T-cell (primary cell): ENCODE measurements around the gene SLC5A3. TPM values are rescaled to one million over a fixed set of nuclear protein-coding genes. Genes with fewer than 3 reads are reported as not detected.

Experiments
- ATAC-seq, 4 experiments: fragments of 200-7000 bp in 3 of 4; fragments of 150-1000 bp in 1 of 4; cut with Tn5 transposase; replicated peaks in 1 of 4; 1 replicate in 3 of 4; 2 replicates in 1 of 4; pipeline ENCODE4 v1.10.0; 2021; ENCODE audit warnings: moderate library complexity in 3 of 4, mild to moderate bottlenecking in 2 of 4, moderate number of reproducible peaks in 1 of 4
- CTCF ChIA-PET, 2 donors: fragments of 300-600 bp; sonication (Branson Sonifier 250); formaldehyde crosslinking; loops; one replicate each; lab custom pipeline; 2022; ENCODE audit warnings: antibody characterized with exemption in 2 of 2; lab: Charles Lee
- POLR2A ChIA-PET, 2 donors: fragments of 300-600 bp; sonication (Branson Sonifier 250); formaldehyde crosslinking; loops; one replicate each; lab custom pipeline; 2022; ENCODE audit warnings: antibody characterized with exemption in 2 of 2; lab: Charles Lee
- DNase-seq, 35 experiments: peaks; one replicate each; pipeline versions ENCODE4 v3.0.0 to v3.0.0-alpha.2; 2013 to 2023
- H3K27ac ChIP-seq: one replicate; pipeline ENCODE4 v1.5.1; 2013; ENCODE audit warnings: low read length
- H3K27me3 ChIP-seq, 2 experiments: replicated peaks in 1 of 2; 1 replicate in 1 of 2; 2 replicates in 1 of 2; pipeline versions ENCODE4 v1.6.1 to v1.7.0; 2013; ENCODE audit warnings: low read length in 1 of 2, mixed read lengths in 1 of 2; ENCODE audit not compliant: control insufficient read depth in 2 of 2, insufficient read depth in 2 of 2; ENCODE audit errors: extremely low read depth in 1 of 2
- H3K36me3 ChIP-seq, 2 donors: 1 replicate in 1 of 2; 2 replicates in 1 of 2; pipeline versions ENCODE4 v1.6.1 to v1.7.0; 2013; ENCODE audit warnings: low read length in 1 of 2; ENCODE audit not compliant: control insufficient read depth in 2 of 2, insufficient read depth in 1 of 2; ENCODE audit errors: extremely low read depth in 1 of 2
- H3K4me1 ChIP-seq, 2 experiments: 1 replicate in 1 of 2; 2 replicates in 1 of 2; pipeline versions ENCODE4 v1.6.1 to v1.7.0; 2013; ENCODE audit warnings: low read length in 2 of 2, mixed read lengths in 1 of 2; ENCODE audit not compliant: insufficient read depth in 2 of 2, control insufficient read depth in 1 of 2; ENCODE audit errors: extremely low read depth in 1 of 2
- H3K4me3 ChIP-seq, 2 donors: 1 replicate in 1 of 2; 2 replicates in 1 of 2; pipeline versions ENCODE4 v1.5.1 to v1.7.0; 2013; ENCODE audit warnings: mild to moderate bottlenecking in 2 of 2, low read length in 1 of 2, moderate library complexity in 1 of 2; ENCODE audit not compliant: control insufficient read depth in 1 of 2; ENCODE audit errors: extremely low read depth in 1 of 2
- H3K9me3 ChIP-seq: 2 replicates; pipeline ENCODE4 v1.7.0; 2013
- H3K27ac Mint-ChIP-seq, 2 donors: one replicate each; pipeline ENCODE4 v1.8.0; 2020 to 2021; ENCODE audit warnings: mild to moderate bottlenecking in 2 of 2, mixed read lengths in 2 of 2
- H3K27me3 Mint-ChIP-seq, 2 donors: one replicate each; pipeline ENCODE4 v1.8.0; 2021 to 2022; ENCODE audit warnings: mixed read lengths in 2 of 2
- H3K36me3 Mint-ChIP-seq: one replicate; pipeline ENCODE4 v1.8.0; 2021; ENCODE audit warnings: mixed read lengths
- H3K4me1 Mint-ChIP-seq, 3 donors: one replicate each; pipeline ENCODE4 v1.8.0; 2020 to 2022; ENCODE audit warnings: mixed read lengths in 3 of 3, mild to moderate bottlenecking in 1 of 3
- H3K4me3 Mint-ChIP-seq, 3 donors: one replicate each; pipeline ENCODE4 v1.8.0; 2020 to 2022; ENCODE audit warnings: mild to moderate bottlenecking in 3 of 3, mixed read lengths in 3 of 3, moderate library complexity in 3 of 3
- H3K9me3 Mint-ChIP-seq, 3 donors: one replicate each; pipeline ENCODE4 v1.8.0; 2020 to 2022; ENCODE audit warnings: mixed read lengths in 3 of 3
- WGBS: methylation state at CpG from one replicate; pipeline ENCODE4 v1.1.5; 2013; ENCODE audit warnings: missing lambda C conversion rate; ENCODE audit not compliant: insufficient coverage; 5-methylcytosine and 5-hydroxymethylcytosine counted together
- total RNA-seq, 35 experiments: library from RNA in 6 of 35; stranded (reverse) in 6 of 35; fragments of 120-200 nt in 1 of 35; gene quantifications; one replicate each; pipeline versions ENCODE4 v1.2.1 to v1.2.4 and lab custom pipeline; 2013 to 2026

Gene SLC5A3
- total RNA-seq, 5 donors from 2014 or later (not counting 1 experiment from before 2014, with no cell fraction given): 7.6 to 38.5 (median 25.4) TPM

DNA sequence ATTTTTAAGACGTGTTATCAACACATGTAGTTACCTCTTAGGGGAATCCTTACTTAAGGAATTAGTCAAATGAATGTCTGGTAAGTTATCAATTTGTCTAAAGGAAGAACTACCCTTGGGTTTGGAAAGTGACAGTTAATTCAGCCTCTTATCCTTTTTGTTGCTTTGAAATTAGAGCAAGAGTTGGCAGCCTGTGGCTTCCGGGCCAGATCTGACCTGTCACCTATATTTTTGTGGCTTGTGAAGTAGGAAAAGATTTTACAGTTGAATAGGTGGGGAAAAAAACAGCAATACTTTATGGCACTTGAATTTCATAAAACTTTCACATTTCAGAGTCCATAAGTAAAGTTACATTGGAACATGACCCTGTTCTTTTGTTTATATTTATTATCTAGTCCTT lies 5.5 kb downstream of the SLC5A3 start:
- H3K36me3 Mint-ChIP-seq: peaks cover 65% of the 10 kb centered on the region
- H3K27ac ChIP-seq: no peak overlapping the region
- POLR2A ChIA-PET: interaction anchor here in 1 of 2 donors (2.2 kb wide), 1 partner anchor 14 kb away, joined by 5 read pairs; no protein-coding TSS in a partner anchor
- H3K9me3 Mint-ChIP-seq: no peaks in the 10 kb centered on the region
- peak overlapping the region; percentile 54 to 97 (median 56) for H3K4me3 Mint-ChIP-seq
- CTCF ChIA-PET: interaction anchor here in 1 of 2 donors (0.6 kb wide), 2 partner anchors 20 to 112 kb away, joined by 11 read pairs; no protein-coding TSS in a partner anchor
- peak in 6 of 35 experiments; percentile 6 to 43 (median 18) for DNase-seq
- ATAC-seq: peak in 3 of 4 experiments; percentile 29 to 40 (median 34)
- H3K4me3 ChIP-seq: no peak overlapping the region
- no peaks in the 10 kb centered on the region for H3K9me3 ChIP-seq
- H3K4me1 Mint-ChIP-seq: peaks cover 93 to 96% (median 95%) of the 10 kb centered on the region in 3 donors
- no peaks in the 10 kb centered on the region for H3K36me3 ChIP-seq
- H3K4me1 ChIP-seq: peaks cover 33 to 47% of the 10 kb centered on the region in 2 experiments
- peak overlapping the region; percentile 53 to 66 for H3K27ac Mint-ChIP-seq
- H3K27me3 Mint-ChIP-seq: no peaks in the 10 kb centered on the region
- no peaks in the 10 kb centered on the region for H3K27me3 ChIP-seq
- WGBS: no CpG with 5 or more reads among the region's 2 CpGs

DNA sequence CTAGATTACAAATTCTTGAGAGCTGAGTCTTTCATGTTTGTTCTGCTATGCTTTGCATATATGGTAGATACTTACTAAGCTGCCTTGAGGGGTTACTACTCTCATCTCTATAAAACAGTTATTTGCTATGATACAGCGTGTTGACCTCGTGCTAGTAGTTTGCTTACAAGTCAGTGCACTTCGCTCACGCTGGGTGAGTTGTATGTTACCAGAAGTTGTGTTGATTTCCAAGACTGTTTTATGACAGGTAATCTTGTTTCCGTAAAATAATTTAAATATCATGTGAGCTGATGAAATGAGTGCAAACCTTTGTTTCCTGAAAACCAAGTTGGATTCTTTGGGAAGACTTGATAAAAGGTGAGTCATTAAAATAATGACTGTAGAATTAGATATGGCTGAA lies 7.3 kb downstream of the SLC5A3 start:
- peaks cover 24 to 33% of the 10 kb centered on the region in 2 experiments for H3K4me1 ChIP-seq
- H3K27me3 ChIP-seq: no peaks in the 10 kb centered on the region
- H3K4me3 Mint-ChIP-seq: peak overlapping the region in 1 of 3 donors; percentile 97
- peaks cover 0 to 2% of the 10 kb centered on the region in 2 donors for H3K36me3 ChIP-seq
- no peak for DNase-seq
- H3K9me3 ChIP-seq: no peaks in the 10 kb centered on the region
- POLR2A ChIA-PET: interaction anchor here in 1 of 2 donors (0.5 kb wide), 1 partner anchor 104 kb away, joined by 3 read pairs; no protein-coding TSS in a partner anchor
- H3K27ac ChIP-seq: no peak overlapping the region
- H3K4me1 Mint-ChIP-seq: peaks cover 83 to 85% (median 84%) of the 10 kb centered on the region in 3 donors
- no peaks in the 10 kb centered on the region for H3K27me3 Mint-ChIP-seq
- WGBS: 100% methylated on average over 3 of the region's 5 CpGs
- ATAC-seq: no peak
- CTCF ChIA-PET: interaction anchor here in 1 of 2 donors (1.3 kb wide), 1 partner anchor 121 kb away, joined by 3 read pairs; no protein-coding TSS in a partner anchor
- H3K27ac Mint-ChIP-seq: no peak overlapping the region
- no peaks in the 10 kb centered on the region for H3K9me3 Mint-ChIP-seq
- peaks cover 56% of the 10 kb centered on the region for H3K36me3 Mint-ChIP-seq
- no peak overlapping the region for H3K4me3 ChIP-seq

DNA sequence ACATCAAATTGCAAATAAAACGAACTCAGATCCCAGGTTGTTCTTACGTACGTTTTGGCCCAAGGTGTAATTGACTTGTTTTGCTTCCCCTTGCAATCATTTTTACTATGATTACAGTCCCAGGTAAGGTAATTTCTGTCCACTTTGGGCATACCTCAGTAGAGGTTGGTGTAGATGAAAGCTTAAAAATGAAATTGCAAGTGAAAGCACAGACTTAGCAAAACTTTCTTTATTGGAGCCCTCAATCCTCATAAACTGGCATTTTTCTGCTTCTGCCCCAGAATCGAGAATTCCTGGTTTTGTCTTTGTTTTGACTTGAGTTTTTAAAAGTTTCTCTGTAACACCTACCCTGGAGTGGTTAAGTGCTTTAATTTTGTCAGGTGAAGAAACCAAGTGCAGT lies 9.4 kb downstream of the SLC5A3 start:
- Mint-ChIP-seq H3K9me3 (no peaks in the 10 kb centered on the region), H3K27me3 (no peaks in the 10 kb centered on the region), H3K27ac (no peak overlapping the region), H3K36me3 (peaks cover 51% of the 10 kb centered on the region), H3K4me3 (peak overlapping the region in 1 of 3 donors; percentile 44), H3K4me1 (peaks cover 63 to 65% (median 64%) of the 10 kb centered on the region in 3 donors)
- ChIA-PET POLR2A (no interaction called here), CTCF (interaction anchor here in 1 of 2 donors (1.0 kb wide), 1 partner anchor 160 kb away, joined by 3 read pairs; no protein-coding TSS in a partner anchor)
- DNase-seq (no peak), ATAC-seq (no peak)
- H3K36me3 ChIP-seq: peaks cover 0 to 2% of the 10 kb centered on the region in 2 donors
- no peak overlapping the region for H3K4me3 ChIP-seq
- no peaks in the 10 kb centered on the region for H3K9me3 ChIP-seq
- H3K27me3 ChIP-seq: no peaks in the 10 kb centered on the region
- no CpG with 5 or more reads among the region's 4 CpGs for WGBS
- no peak overlapping the region for H3K27ac ChIP-seq
- peaks cover 26 to 29% of the 10 kb centered on the region in 2 experiments for H3K4me1 ChIP-seq

DNA sequence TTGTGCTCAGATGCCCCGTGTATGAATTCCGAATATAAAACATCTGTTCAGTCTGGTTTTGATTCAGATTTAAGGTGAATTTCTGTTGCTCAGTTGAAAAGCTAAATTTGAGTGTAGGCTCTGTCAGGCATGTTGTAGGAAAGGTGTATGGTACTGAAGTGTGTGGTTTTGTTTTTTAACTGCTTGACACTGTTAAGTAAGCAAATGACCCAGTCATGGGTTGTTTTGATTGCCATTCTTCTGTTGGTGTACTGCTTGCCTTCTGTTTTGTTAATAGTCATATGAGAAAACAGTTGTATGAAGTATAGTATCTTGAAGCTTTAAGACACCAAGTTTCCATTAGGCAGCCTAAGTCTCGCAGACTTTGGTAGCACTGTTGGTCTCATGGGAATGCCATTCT lies 10.0 kb downstream of the SLC5A3 start:
- 77% methylated on average over 3 of the region's 3 CpGs for WGBS

DNA sequence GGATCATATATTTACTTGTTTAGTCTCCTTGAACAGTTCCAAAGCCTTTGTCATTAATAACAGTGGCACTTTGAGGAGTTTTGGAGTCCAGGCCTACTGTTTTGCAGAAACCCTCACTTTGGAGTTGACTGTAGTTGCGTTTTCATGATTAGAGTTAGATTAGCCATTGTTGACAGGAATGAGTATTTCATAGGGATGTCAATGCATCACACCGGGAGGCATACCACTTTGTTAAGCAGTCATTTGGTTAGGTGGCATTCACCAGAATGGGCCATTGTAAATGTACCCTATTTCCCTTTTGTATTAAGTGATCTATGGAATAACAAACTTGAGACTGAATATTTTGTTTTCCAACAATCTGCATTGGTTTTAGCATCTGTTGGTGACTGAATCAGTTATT lies 11.8 kb downstream of the SLC5A3 start:
- Histone ChIP-seq H3K4me1 (peaks cover 14 to 17% of the 10 kb centered on the region in 2 experiments), H3K9me3 (no peaks in the 10 kb centered on the region), H3K36me3 (peaks cover 0 to 2% of the 10 kb centered on the region in 2 donors), H3K27ac (no peak overlapping the region), H3K4me3 (no peak overlapping the region), H3K27me3 (no peaks in the 10 kb centered on the region)
- H3K9me3 Mint-ChIP-seq: no peaks in the 10 kb centered on the region
- peaks cover 41 to 53% (median 41%) of the 10 kb centered on the region in 3 donors for H3K4me1 Mint-ChIP-seq
- no peaks in the 10 kb centered on the region for H3K27me3 Mint-ChIP-seq
- ATAC-seq (no peak), DNase-seq (no peak)
- no peak overlapping the region for H3K27ac Mint-ChIP-seq
- POLR2A ChIA-PET: no interaction called here
- peaks cover 52% of the 10 kb centered on the region for H3K36me3 Mint-ChIP-seq
- H3K4me3 Mint-ChIP-seq: no peak overlapping the region
- 86% methylated on average over 1 of the region's 2 CpGs for WGBS
- CTCF ChIA-PET: no interaction called here

More for the DNA sequence above, 10.0 kb downstream of the SLC5A3 start:
- Histone ChIP-seq H3K4me1 (peaks cover 21 to 24% of the 10 kb centered on the region in 2 experiments), H3K36me3 (peaks cover 0 to 2% of the 10 kb centered on the region in 2 donors), H3K9me3 (no peaks in the 10 kb centered on the region), H3K4me3 (no peak overlapping the region), H3K27me3 (no peaks in the 10 kb centered on the region), H3K27ac (no peak overlapping the region)
- POLR2A ChIA-PET: no interaction called here
- Mint-ChIP-seq H3K4me1 (peaks cover 57 to 59% (median 59%) of the 10 kb centered on the region in 3 donors), H3K27ac (no peak overlapping the region), H3K27me3 (no peaks in the 10 kb centered on the region), H3K9me3 (no peaks in the 10 kb centered on the region), H3K4me3 (peak overlapping the region in 2 of 3 donors; percentile 14 to 44), H3K36me3 (peaks cover 54% of the 10 kb centered on the region)
- DNase-seq (no peak), ATAC-seq (no peak)
- CTCF ChIA-PET: interaction anchor here in 1 of 2 donors (1.0 kb wide), 1 partner anchor 9 kb away, joined by 4 read pairs; no protein-coding TSS in a partner anchor

DNA sequence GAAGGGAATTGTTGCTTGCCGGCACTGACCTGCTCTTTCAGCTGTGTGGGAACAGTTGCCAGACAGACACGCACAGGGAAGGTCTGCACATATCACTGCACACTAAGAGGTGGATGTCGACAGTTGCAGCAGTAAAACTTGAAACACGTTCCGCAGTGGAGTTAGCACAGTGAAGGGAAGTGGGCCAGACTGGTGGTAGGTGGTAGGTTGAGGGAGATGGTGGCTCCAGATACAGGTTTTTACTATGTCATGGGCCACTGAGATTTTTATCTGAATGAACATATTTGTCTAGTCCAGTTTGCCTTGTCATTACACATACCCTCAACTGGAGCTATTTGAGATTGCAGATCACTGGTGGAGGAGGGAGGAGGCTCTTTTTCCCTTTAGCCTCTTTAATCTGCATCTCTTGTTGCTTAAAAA lies 13.5 kb downstream of the SLC5A3 start:
- Mint-ChIP-seq H3K36me3 (peaks cover 36% of the 10 kb centered on the region), H3K4me3 (no peak overlapping the region), H3K27me3 (no peaks in the 10 kb centered on the region), H3K4me1 (peaks cover 34 to 52% (median 38%) of the 10 kb centered on the region in 3 donors), H3K27ac (no peak overlapping the region), H3K9me3 (no peaks in the 10 kb centered on the region)
- ATAC-seq (peak; percentile 68 to 81 (median 78)), DNase-seq (peak in 11 of 35 experiments; percentile 11 to 45 (median 28))
- ChIA-PET POLR2A (interaction anchor here in 1 of 2 donors (0.7 to 1.0 kb wide), 3 partner anchors 31 to 973 kb away, joined by 3 to 6 read pairs (median 5); no protein-coding TSS in a partner anchor), CTCF (interaction anchor here in 1 of 2 donors (0.7 to 1.3 kb wide), 3 partner anchors 14 to 163 kb away, joined by 3 read pairs; partner anchors contain the start of genes MRPS6 and SLC5A3)
- 28% methylated on average over 4 of the region's 5 CpGs for WGBS
- H3K27ac ChIP-seq: no peak overlapping the region
- peaks cover 0 to 2% of the 10 kb centered on the region in 2 donors for H3K36me3 ChIP-seq
- H3K4me1 ChIP-seq: peaks cover 20 to 25% of the 10 kb centered on the region in 2 experiments
- H3K27me3 ChIP-seq: no peaks in the 10 kb centered on the region
- no peak overlapping the region for H3K4me3 ChIP-seq
- no peaks in the 10 kb centered on the region for H3K9me3 ChIP-seq
